NCI-H2081 (cell line): ENCODE measurements around the gene SMC5.
"Not testable (repeated sequence)": the region's sequence is repeated elsewhere in the genome, so short reads cannot be mapped to it uniquely, and the experiment has no call there.

Source experiments
- DNase-seq, 2 experiments: peaks; one replicate each; lab custom pipeline; 2025; lab: John Stamatoyannopoulos, UW

The SMC5 gene

GRCh38 chr9:70258692-70259511, at the start of gene SMC5:
TSS of gene SMC5 (plus strand) at chr9:70258978. CDS start at chr9:70259079, 101 bp downstream.
- peak; percentile 92 for DNase-seq

DNA sequence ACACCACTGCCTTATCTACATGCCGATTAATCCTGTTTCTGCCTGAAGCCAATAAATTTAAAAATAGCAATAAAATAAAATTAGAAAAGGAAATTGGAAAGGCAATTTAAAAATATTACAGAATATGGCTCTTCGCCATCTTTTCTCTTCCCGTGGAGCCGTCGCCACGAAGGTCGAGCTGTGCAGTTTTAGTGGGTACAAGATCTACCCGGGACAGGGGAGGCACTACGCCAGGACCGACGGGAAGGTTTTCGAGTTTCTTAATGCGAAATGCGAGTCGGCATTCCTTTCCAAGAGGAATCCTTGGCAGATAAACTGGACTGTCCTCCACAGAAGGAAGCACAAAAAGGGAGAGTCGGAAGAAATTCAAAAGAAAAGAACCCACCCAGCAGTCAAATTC, 41.7 kb upstream of the SMC5 start:
- no peak for DNase-seq

DNA sequence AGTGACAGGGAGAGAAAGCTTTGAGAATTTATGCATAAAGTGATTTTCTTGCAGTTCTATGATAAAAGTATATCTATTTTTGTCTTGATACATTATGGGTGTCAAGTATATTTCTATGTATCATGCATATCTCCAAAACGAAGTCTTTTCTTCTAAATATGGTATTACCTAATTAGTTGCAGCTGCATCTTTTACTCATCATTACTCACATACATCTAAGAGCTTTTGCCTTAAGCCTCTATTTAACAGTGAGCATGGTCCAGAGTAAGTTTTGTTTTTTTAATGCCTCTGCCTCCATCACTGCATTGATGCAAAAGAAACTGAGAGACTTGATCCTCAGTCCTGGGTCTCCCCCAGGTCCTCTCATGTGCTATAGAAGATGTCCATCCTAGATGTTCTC, 40.0 kb upstream of the SMC5 start:
- DNase-seq = no peak

DNA sequence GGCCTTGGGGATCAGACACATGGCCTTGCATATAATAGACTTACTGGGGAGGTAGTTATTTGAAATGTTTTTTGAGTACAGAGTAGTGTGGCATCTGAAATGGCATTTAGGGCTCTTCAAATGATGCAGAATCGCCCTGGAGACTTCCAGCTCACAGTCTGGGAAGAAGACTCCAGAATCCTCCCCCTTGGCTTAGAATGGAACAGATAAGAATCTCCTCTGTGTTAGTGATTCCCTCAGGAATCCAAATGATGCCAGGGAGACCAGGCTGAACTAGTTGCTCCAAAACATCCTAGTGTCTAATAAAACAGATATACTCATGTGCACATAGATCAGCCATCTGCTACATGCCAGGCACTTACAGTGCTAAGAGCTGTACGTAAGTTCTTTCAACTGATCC, 38.6 kb upstream of the SMC5 start:
- DNase-seq = no peak

DNA sequence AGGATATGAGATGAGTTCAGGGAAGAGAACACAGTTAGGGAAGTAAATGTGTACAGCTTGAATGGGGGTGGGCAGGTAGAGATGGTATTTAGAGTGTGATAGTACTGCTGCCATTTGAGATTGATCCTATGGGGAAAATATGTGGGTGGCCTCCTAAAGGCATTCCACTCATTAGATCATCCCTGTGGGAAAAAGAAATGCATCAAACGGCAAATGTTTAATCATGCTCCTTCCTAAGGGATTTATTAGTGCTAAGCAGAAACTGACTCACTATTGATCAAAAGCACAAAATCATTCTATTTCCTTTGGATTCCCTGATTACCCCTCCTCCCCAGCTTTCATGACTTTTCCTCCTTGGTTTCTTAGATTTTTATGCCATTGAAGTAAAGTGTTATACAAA, 36.4 kb upstream of the SMC5 start:
- no peak for DNase-seq

DNA sequence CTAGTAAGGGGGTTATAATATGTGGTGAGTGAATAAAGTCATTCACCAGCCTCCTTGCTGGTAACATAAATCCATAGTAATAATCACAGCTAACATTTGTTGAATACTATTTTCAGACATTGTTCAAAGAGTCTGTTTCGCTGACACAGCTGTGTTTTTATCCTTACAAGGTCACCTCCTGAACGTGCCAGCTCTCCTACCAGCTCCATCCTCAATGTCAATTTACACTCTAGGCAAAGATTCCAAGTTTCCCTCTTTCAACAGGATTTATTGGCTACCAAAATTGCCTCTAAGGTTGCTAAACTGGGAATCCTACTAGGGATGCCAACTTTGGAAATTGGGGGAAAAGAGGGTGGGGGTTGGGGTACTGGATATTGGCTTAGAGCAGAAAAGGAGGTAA, 30.7 kb upstream of the SMC5 start:
- peak; percentile 7 to 55 for DNase-seq

DNA sequence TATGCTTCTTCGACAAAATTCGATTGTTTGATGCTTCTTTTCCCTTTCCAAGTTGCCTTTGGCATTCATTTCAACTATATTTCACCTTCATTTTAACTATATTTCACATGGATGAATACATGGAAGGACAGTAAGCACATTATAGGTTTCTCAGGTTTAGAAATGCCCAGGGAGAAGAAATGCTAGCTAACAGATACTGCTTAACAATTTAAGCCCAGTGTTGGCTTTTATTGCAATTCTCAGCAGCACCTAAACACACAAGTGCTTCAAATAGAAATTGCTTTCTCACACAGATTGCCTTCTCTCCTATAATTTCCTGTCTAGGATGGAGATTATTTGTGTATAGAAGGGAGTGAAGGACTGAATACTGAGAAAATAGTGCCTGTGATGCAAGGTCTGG, 30.2 kb upstream of the SMC5 start:
- peak in 1 of 2 experiments; percentile 32 for DNase-seq

DNA sequence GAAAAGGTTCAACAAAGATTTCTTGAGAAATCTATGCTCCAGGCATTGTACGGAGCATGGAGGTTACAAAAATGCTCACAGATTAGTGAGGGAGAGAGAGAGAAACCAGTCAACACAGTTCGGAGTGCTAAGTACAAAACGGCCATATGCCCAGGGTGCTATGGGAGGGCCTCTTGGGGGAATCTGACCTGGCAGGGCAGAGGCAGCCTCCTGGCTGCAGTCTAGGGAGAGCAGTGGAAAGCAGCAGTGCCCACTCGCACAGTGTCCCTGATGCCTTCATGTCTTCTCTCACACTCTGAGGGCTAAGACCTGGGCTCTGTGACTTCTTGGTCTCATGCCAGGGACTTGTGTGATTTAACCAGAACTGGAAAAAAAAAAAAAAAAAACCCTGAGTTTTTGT, 29.8 kb upstream of the SMC5 start:
- peak; percentile 10 to 33 for DNase-seq

DNA sequence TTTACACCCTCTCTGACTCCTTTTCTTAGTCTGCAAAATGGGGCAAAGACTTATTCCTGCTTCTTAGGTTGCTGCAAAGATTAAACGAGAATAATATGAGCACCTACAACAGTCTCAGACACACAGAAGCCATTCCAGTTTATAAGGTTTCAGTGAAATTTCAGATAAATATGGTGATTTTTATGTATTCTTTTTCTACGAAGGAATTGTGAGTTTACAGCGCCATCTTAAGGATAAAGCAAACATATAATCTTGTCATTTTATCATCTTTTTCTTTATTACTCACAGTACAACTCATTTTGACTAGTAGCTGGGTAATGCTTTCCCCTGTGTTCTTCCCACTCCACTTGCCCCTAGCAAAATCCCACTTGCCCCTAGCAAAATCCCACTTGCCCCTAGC, 29.2 kb upstream of the SMC5 start:
- peak; percentile 9 to 42 for DNase-seq

DNA sequence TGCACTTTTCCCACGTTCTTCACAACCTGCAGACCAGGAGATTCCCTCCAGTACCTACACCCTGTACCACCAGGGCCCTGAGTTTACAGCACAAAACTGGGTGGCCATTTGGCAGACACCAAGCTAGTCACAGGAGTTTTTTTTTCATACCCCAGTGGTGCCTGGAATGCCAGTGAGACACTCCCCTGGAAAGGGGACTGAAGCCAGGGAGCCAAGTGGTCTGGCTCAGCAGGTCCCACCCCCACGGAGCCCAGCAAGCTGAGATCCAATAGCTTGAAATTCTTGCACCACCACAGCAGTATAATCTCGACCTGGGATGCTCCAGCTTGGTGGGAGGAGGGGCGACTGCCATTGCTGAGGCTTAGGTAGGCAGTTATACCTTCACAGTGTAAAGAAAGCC, 26.3 kb upstream of the SMC5 start:
- no peak for DNase-seq

GRCh38 chr9:70234208-70234607, 24.6 kb upstream of the SMC5 start:
- DNase-seq = not testable (repeated sequence)

- not testable (repeated sequence) for DNase-seq
Observed at GRCh38 chr9:70245952-70246351, 12.8 kb upstream of the SMC5 start.

DNA sequence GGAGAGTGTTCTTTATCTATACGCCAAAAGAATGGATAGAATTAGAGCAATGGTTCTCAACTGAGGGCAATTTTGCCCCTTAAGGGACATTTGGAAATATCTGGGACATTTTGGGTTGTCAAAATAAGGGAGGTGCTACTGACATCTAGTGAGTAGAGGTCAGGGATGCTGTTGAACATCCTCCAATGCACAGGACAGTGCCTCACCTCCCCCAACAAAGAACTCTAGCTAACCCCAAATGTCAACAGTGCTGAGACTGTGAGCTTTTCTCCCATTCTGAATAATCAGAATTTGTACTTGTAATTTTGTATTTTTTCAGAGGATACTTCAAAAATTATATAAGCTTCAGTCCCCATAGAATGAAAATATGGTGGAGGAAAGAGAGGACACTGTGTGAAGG, 8.6 kb upstream of the SMC5 start:
- DNase-seq = no peak

GRCh38 chr9:70255486-70255885, 3.3 kb upstream of the SMC5 start:
- no peak for DNase-seq

GRCh38 chr9:70256123-70256551, 2.6 kb upstream of the SMC5 start:
- DNase-seq = peak in 1 of 2 experiments; percentile 18

GRCh38 chr9:70257502-70257901, 1.3 kb upstream of the SMC5 start:
- peak in 1 of 2 experiments; percentile 16 for DNase-seq

DNA sequence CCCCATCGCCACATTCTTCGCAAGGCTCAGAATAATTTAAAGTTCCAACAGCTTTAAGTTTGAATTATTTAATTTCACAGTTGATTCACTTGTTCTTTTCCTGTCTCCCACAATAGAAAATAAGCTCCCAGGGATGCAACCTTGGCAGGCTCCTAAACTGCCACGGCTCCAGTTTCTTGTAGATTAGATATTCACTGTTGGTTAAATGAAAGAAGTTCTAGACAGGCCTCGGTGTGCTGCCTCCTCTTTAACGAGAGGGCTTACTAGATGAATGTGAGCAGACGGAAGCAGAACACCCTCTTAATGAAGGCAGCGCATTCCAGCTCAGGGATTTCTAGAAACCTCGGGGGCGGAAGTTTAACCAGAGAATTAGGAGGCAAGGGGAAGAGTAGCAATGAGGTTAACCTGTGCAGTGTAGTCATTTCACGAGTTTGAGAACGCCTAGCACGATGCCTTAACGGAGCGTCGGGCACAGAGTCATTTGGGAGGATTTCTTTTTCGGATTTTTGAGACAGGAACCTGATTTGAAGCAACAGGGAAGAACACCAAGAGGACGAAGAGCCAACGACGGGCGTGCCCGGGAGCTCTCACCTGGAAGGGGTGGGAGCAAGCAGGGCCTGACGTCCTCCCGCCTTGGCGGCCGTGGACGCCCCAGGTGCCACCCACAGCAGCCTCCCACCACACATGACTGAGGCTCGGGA, 637 bp upstream of the SMC5 start:
- peak; percentile 75 to 86 for DNase-seq

DNA sequence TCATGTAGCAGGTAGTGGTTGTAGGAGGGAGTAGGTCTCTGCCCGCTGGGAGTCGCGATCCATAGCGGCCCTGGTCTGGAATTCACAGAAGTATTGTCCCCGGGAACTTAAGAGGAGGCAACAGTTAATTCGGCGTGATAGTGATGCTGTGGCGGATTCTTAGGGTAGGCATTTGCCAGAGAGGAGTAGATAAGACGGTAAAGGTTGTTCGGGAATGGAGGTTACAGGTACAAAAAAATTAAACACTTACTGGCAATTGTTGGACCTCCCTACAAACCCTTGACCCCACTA, 679 bp downstream of the SMC5 start:
- no peak for DNase-seq

GRCh38 chr9:70260007-70260443, 1.2 kb downstream of the SMC5 start:
- DNase-seq = peak in 1 of 2 experiments; percentile 12

DNA sequence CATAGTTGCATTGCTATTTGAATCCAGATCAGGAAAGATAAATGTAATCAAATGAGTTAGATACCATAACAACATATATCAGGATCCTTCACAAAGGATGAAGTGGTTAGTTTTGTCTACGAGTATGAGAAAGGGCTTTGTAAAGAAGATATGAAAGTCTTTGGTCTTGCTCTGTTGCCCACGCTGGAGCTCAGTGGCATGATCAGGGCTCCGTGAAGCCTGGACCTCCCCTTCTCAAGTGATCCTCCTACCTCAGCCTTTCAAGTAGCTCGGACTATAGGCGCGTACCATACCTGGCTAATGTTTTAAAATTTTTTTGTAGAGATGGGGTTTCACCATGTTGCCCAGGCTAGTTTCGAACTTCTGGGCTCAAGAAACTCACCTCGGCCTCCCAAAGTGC, 1.8 kb downstream of the SMC5 start:
- DNase-seq = no peak

GRCh38 chr9:70261131-70261870, 2.5 kb downstream of the SMC5 start:
- DNase-seq = no peak

- DNase-seq = no peak
Observed at GRCh38 chr9:70262366-70262765, 3.6 kb downstream of the SMC5 start.

DNA sequence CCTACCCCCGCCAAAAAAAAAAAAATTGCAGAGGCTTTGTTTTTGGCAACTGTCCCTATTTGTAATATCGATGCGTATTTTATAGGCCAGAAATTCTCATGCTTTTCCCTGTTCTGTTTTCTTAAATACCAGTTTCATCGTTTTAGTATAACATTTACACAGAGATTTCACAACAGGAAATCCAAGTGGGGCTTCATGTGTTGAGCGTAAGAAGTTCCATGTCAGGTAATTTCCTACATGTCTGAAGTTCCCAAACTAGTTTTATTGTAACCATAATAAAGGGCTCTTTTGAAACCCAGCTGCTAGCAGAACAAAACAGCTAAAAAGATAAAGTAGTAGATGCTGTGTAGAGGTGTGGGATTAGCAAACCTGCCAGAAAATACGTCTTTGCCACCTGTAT, 4.2 kb downstream of the SMC5 start:
- DNase-seq = no peak
